NB4 (cell line): Measurements from ENCODE around the gene PPP1CA.

ENCODE experiments used
- DNase-seq: peaks from one replicate; pipeline ENCODE4 v3.0.0; 2010; ENCODE audit warnings: low read depth
- H3K4me3 ChIP-seq: one replicate; pipeline ENCODE4 v1.5.1; 2011; ENCODE audit warnings: mild to moderate bottlenecking, low read depth, low read length, moderate library complexity
- MYC ChIP-seq: IDR thresholded peaks from 2 replicates; pipeline ENCODE4 v1.6.1; 2011; ENCODE audit warnings: low read depth, low read length
- POLR2A ChIP-seq: IDR thresholded peaks from 2 replicates; pipeline ENCODE4 v1.6.1; 2011; ENCODE audit warnings: mild to moderate bottlenecking; ENCODE audit not compliant: insufficient read length; ENCODE audit errors: extremely low read depth
- TF ChIP-seq, protein P1 (sequence below): IDR thresholded peaks from one replicate; pipeline ENCODE4 v1.5.1; 2012; ENCODE audit warnings: low read depth, low read length
- TF ChIP-seq, protein P2 (sequence below): IDR thresholded peaks from 2 replicates; pipeline ENCODE4 v1.6.1; 2011; ENCODE audit warnings: low read depth, low read length

PPP1CA gene

DNA sequence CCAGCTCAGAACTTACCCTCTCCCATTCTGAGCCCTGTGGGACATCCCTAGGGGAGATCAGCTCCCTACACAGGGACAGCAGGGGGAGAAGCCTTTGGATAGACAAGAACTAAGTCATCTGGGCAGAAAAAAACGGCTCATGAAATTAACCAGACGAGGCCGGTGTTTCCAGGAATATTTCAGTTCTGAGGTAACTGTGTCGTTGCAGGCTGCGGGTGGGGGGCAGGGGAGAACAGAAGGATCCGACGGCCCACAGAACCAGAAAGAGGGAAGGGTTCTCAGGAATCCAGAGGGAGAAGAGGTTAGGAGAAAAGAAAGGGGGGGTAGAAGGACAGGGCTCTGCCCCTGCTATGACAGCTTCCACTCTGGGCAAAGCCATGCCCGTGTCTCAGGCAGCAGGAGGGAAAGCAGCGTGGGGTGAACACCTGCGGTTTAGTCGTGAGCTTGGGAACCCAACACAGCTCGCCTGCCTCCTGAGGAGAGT is 31.8 kb downstream of the PPP1CA start:
- DNase-seq, result no peak
- TF ChIP-seq POLR2A (no peak), MYC (no peak)
- TF ChIP-seq, protein P1, sequence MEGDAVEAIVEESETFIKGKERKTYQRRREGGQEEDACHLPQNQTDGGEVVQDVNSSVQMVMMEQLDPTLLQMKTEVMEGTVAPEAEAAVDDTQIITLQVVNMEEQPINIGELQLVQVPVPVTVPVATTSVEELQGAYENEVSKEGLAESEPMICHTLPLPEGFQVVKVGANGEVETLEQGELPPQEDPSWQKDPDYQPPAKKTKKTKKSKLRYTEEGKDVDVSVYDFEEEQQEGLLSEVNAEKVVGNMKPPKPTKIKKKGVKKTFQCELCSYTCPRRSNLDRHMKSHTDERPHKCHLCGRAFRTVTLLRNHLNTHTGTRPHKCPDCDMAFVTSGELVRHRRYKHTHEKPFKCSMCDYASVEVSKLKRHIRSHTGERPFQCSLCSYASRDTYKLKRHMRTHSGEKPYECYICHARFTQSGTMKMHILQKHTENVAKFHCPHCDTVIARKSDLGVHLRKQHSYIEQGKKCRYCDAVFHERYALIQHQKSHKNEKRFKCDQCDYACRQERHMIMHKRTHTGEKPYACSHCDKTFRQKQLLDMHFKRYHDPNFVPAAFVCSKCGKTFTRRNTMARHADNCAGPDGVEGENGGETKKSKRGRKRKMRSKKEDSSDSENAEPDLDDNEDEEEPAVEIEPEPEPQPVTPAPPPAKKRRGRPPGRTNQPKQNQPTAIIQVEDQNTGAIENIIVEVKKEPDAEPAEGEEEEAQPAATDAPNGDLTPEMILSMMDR, result no peak
- TF ChIP-seq, protein P2, sequence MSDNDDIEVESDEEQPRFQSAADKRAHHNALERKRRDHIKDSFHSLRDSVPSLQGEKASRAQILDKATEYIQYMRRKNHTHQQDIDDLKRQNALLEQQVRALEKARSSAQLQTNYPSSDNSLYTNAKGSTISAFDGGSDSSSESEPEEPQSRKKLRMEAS, result no peak
- H3K4me3 ChIP-seq, result no peak overlapping the region

DNA sequence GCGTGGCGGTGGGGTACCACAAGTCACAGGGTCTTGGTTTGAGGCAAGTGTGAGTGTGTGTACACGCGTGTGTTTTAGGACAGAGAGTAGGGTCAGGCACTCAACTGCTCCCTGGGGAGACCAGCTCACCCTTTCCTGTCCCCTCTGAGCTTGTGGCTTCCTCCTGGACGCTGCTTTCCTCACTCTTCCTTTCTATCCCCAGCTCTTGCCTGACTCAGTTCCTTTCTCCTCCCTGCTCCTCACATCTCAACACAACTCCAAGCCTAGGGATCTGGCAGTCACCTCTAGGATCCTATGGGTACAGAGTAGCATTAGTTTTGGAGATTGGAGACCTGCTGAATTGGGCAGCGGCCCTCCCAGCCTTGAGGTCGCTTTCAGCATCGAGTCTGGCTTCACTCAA is 32.4 kb downstream of the PPP1CA start:
- no peak overlapping the region for H3K4me3 ChIP-seq
- no peak for DNase-seq
- TF ChIP-seq, protein P2, result no peak
- TF ChIP-seq POLR2A (no peak), MYC (no peak)
- TF ChIP-seq, protein P1, result no peak

DNA sequence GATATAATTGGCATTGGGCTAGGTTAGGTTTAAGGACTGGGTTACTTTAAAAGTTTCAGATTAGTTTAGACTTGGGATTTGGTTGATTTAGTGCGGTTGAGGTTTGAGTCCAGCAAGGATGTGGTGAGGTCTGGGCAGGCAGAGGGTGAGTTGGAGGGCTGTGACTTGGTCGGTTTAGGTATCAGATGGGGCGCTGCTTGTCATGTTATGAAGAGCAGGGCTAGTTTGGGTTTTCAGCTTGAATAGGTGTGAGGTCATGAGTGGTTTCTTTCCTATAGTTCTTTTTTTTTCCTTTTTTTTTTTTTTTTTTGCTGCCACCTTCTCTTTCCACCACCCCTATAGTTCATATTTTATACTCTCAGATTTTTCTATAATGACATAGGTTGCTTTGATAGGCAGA is 33.0 kb downstream of the PPP1CA start:
- DNase-seq, result no peak
- TF ChIP-seq MYC, result no peak
- no peak overlapping the region for H3K4me3 ChIP-seq

DNA sequence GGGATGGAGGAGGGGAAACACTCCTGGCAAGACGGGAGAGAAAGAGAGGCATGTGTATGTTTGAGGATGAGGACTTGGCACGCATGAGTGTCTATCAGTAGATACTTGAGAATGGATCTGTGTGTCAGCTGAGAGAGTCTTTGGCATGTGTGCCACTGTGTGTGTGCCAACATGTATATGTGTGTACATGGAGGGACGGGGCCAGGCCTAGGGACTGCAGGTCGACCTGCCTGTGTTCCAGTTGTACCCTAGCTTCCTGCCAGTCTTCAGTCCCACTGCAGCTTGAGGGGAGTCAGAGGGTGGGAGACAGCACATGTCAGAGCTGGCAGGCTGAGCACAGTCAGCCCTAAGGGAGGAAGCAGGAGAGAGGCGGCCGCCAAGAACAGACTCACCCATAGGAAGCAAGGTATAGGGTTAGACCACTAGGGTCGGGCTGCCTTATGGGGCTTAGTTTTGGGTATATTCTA is 33.9 kb downstream of the PPP1CA start:
- no peak overlapping the region for H3K4me3 ChIP-seq
- TF ChIP-seq, protein P2, result no peak
- no peak for TF ChIP-seq POLR2A
- TF ChIP-seq, protein P1, result no peak
- TF ChIP-seq MYC, result no peak
- no peak for DNase-seq

DNA sequence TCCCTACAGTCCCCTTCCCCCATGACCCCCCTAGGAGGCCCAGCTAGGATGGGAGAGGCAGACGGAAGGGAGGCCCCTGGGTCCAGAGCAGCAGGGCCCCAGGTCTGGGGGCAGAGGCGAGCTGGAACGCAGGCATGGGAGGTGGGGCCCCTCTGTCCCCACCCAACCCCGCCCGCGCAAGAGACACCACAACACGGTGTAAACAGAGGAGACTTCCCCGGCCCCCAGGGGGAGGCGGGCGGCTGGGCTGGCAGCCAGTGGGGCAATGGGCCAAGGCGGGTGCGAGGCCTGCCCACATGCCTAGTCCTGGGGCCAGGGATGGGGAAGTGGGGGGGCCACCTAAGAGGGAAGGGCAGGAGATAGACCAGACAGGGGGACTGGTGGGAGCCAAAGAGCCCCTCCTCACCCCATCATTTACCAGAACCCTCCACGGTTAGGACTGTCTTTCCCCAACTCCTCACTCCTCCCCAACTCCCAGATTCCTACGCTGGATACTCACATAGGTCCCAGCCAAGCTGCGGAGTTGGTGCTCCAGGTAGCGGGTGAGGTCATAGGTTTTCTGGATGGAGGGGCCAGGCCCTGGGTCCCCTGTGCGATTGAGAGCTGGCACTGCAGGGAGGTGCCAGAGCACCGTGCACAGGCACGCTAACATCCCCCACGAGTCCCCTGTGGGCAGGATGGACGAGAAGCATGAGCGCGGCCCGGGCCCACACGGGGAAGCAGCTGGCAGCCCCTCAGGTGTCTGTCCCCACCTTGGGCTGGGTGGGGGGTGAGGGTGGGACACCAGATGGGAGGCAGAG is 34.5 kb downstream of the PPP1CA start:
- no peak overlapping the region for H3K4me3 ChIP-seq
- TF ChIP-seq, protein P2, result no peak
- TF ChIP-seq MYC (no peak), POLR2A (no peak)
- TF ChIP-seq, protein P1, result no peak
- DNase-seq, result no peak

DNA sequence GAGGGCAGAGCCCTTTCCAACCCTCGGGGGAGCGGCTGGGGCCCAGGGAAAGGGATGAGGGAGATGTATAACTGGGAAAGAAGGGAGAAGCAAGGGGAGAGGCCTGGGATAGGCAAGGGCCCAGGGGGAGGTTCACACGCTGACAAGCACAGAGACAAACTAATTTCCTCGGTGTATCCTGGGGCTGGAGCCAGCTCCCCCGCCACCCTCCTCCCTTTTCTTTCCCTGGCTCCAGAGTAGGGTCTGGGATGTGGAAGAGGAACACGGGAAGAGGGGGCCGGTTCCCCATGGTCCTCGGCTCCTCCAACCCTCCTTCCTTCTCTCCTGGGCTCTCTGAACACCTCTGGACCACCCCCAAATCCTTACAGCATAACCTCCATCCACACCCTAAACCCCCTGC is 35.1 kb downstream of the PPP1CA start:
- no peak for DNase-seq
- TF ChIP-seq POLR2A (no peak), MYC (no peak)
- TF ChIP-seq, protein P2, result no peak
- TF ChIP-seq, protein P1, result no peak
- no peak overlapping the region for H3K4me3 ChIP-seq
